Gastrocnemius medialis (tissue), 4 donors: Measurements from ENCODE around the gene AKAP13.

Source experiments
- CTCF ChIP-seq, 5 experiments: fragments of 450-650 bp in 3 of 5; fragments of 200-600 bp in 2 of 5; sonication (generic) in 2 of 5; IDR thresholded peaks in 4 of 5; conservative IDR thresholded peaks in 1 of 5; 1 replicate in 4 of 5; 2 replicates in 1 of 5; pipeline ENCODE4 v1.5.1; 2016 to 2019; ENCODE audit warnings: antibody characterized with exemption in 5 of 5, mild to moderate bottlenecking in 3 of 5, moderate library complexity in 3 of 5
- POLR2A ChIP-seq, 2 donors: fragments of 450-650 bp; IDR thresholded peaks; one replicate each; pipeline ENCODE4 v1.6.1; 2017; ENCODE audit warnings: antibody characterized with exemption in 2 of 2, mild to moderate bottlenecking in 2 of 2, moderate library complexity in 2 of 2

GRCh38 chr15:85403745-85404144 lies 23.3 kb downstream of the AKAP13 start:
- TF ChIP-seq CTCF (IDR thresholded peaks at IDR 0.05 in 4 of 5, conservative IDR thresholded peaks at IDR 0.05 in 1 of 5): no peak
- TF ChIP-seq POLR2A (IDR thresholded peaks at IDR 0.05): no peak
